Measurements from ENCODE around the gene FXYD1. TPM values are rescaled to one million over a fixed set of nuclear protein-coding genes. Genes with fewer than 3 reads are reported as not detected.

Gene FXYD1
- total RNA-seq, 2 donors from 2014 or later = 1.6 to 9.1 TPM

- Histone ChIP-seq H3K4me1 (peaks cover 10% of the 10 kb centered on the region), H3K9me3 (no peaks in the 10 kb centered on the region), H3K36me3 (replicated peaks in 1 of 2; ENCODE audit: insufficient read depth in 1 of 2, low read depth in 2 of 2) (no peaks in the 10 kb centered on the region), H3K4me3 (no peak overlapping the region), H3K27ac (no peak overlapping the region), H3K27me3 (no peaks in the 10 kb centered on the region)
- intact Hi-C loops (cut with DNase I) = loop anchor here (10.0 kb wide), 1 partner anchor 86 kb away; the partner anchor contains the start of gene HPN
- ATAC-seq = no peak
- TF ChIP-seq POLR2A (IDR thresholded peaks at IDR 0.05) (no peak), CTCF (IDR thresholded peaks at IDR 0.05) (no peak)
- DNase-seq = no peak
- 85 to 89% methylated on average over 21 to 30 of the region's 31 CpGs for WGBS, 2 donors
Observed at GRCh38 chr19:35130761-35131720, 7.6 kb upstream of the FXYD1 start.

GRCh38 chr19:35132254-35132653 lies 6.4 kb upstream of the FXYD1 start:
- no peak for DNase-seq
- no peak overlapping the region for H3K4me3 ChIP-seq
- intact Hi-C loops (cut with DNase I) = loop anchor here (10.0 kb wide), 1 partner anchor 87 kb away; the partner anchor contains the start of gene HPN
- H3K27me3 ChIP-seq = no peaks in the 10 kb centered on the region
- H3K27ac ChIP-seq = no peak overlapping the region
- H3K36me3 ChIP-seq (replicated peaks in 1 of 2; ENCODE audit: insufficient read depth in 1 of 2, low read depth in 2 of 2) = no peaks in the 10 kb centered on the region
- no peaks in the 10 kb centered on the region for H3K9me3 ChIP-seq
- H3K4me1 ChIP-seq = peaks cover 22% of the 10 kb centered on the region
- TF ChIP-seq POLR2A (IDR thresholded peaks at IDR 0.05) (no peak), CTCF (IDR thresholded peaks at IDR 0.05) (no peak)
- no peak for ATAC-seq

- Histone ChIP-seq H3K27ac (no peak overlapping the region), H3K27me3 (no peaks in the 10 kb centered on the region), H3K36me3 (replicated peaks in 1 of 2; ENCODE audit: insufficient read depth in 1 of 2, low read depth in 2 of 2) (no peaks in the 10 kb centered on the region), H3K9me3 (no peaks in the 10 kb centered on the region), H3K4me1 (peaks cover 30% of the 10 kb centered on the region), H3K4me3 (no peak overlapping the region)
- intact Hi-C loops (cut with DNase I) = loop anchor here (10.0 kb wide), 1 partner anchor 89 kb away; the partner anchor contains the start of gene HPN
- no peak for TF ChIP-seq CTCF (IDR thresholded peaks at IDR 0.05)
- TF ChIP-seq POLR2A (IDR thresholded peaks at IDR 0.05) = no peak
- 62 to 73% methylated on average over 5 to 11 of the region's 11 CpGs for WGBS, 2 donors
- DNase-seq (no peak), ATAC-seq (no peak)
Observed at GRCh38 chr19:35133826-35134225, 4.8 kb upstream of the FXYD1 start.

- no peak within 1 kb of the TSS for H3K4me3 ChIP-seq
- DNase-seq = no peak
Observed at GRCh38 chr19:35134601-35135242, 3.9 kb upstream of the FXYD1 start, which contains the start of gene LGI4. Gene LGI4, minus strand, starts transcription at chr19:35135059. Its CDS starts 379 bp downstream, at chr19:35134680.

More at GRCh38 chr19:35134601-35135242, 3.9 kb upstream of the FXYD1 start, which contains the start of gene LGI4:
- peaks cover 30% of the 10 kb centered on the region for H3K4me1 ChIP-seq
- no peak for ATAC-seq
- TF ChIP-seq POLR2A (IDR thresholded peaks at IDR 0.05) (no peak), CTCF (IDR thresholded peaks at IDR 0.05) (no peak)
- 68 to 70% methylated on average over 11 to 14 of the region's 15 CpGs for WGBS, 2 donors
- H3K27me3 ChIP-seq = no peaks in the 10 kb centered on the region
- H3K9me3 ChIP-seq = no peaks in the 10 kb centered on the region
- H3K27ac ChIP-seq = no peak within 1 kb of the TSS
- no peaks in the 10 kb centered on the region for H3K36me3 ChIP-seq (replicated peaks in 1 of 2; ENCODE audit: insufficient read depth in 1 of 2, low read depth in 2 of 2)
- intact Hi-C loops (cut with DNase I) = loop anchor here (10.0 kb wide), 1 partner anchor 90 kb away; the partner anchor contains the start of gene HPN
